ENCODE measurements around the gene WSCD2.

WSCD2 gene

GRCh38 chr12:108191086-108191485 lies 62.0 kb downstream of the WSCD2 start:
- TF ChIP-seq EZH2phosphoT487 (IDR thresholded peaks at IDR 0.05; ENCODE audit: borderline replicate concordance) (no peak), CTCF (conservative IDR thresholded peaks at IDR 0.05; ENCODE audit: low read length) (no peak)

GRCh38 chr12:108191938-108192337 lies 62.9 kb downstream of the WSCD2 start:
- TF ChIP-seq EZH2phosphoT487 (IDR thresholded peaks at IDR 0.05; ENCODE audit: borderline replicate concordance) (no peak), CTCF (conservative IDR thresholded peaks at IDR 0.05; ENCODE audit: low read length) (no peak)
- H3F3A ChIP-seq (ENCODE audit: low read depth) = no peaks in the 10 kb centered on the region
- no peaks in the 10 kb centered on the region for H3K79me2 ChIP-seq (ENCODE audit: insufficient read depth, low read length)
- no peaks in the 10 kb centered on the region for H3K9me3 ChIP-seq (ENCODE audit: insufficient read depth, low read depth, low read length)
- no peaks in the 10 kb centered on the region for H3K4me1 ChIP-seq (ENCODE audit: insufficient read depth, low read length, poor library complexity, severe bottlenecking)
- H3K27me3 ChIP-seq (ENCODE audit: insufficient read depth, low read length, poor library complexity, severe bottlenecking) = no peaks in the 10 kb centered on the region
- no peak overlapping the region for H3K4me2 ChIP-seq (ENCODE audit: low read depth, low read length, poor library complexity, severe bottlenecking)
- no peak overlapping the region for H2AFZ ChIP-seq (ENCODE audit: low read length)
- no peaks in the 10 kb centered on the region for H4K20me1 ChIP-seq (ENCODE audit: insufficient read depth, low read length, poor library complexity, severe bottlenecking)
- no peak overlapping the region for H3K4me3 ChIP-seq (ENCODE audit: low read length, poor library complexity, severe bottlenecking)
- H3K36me3 ChIP-seq (ENCODE audit: insufficient read depth, low read length) = no peaks in the 10 kb centered on the region
- no peak overlapping the region for H3K9ac ChIP-seq (ENCODE audit: low read depth, low read length, poor library complexity, severe bottlenecking)
- H3K9me2 ChIP-seq (replicated peaks; ENCODE audit: low read depth, low read length) = no peaks in the 10 kb centered on the region

More at GRCh38 chr12:108191086-108191485, 62.0 kb downstream of the WSCD2 start:
- Histone ChIP-seq H3K4me1 (ENCODE audit: insufficient read depth, low read length, poor library complexity, severe bottlenecking) (no peaks in the 10 kb centered on the region), H3K4me3 (ENCODE audit: low read length, poor library complexity, severe bottlenecking) (no peak overlapping the region), H3K9me3 (ENCODE audit: insufficient read depth, low read depth, low read length) (no peaks in the 10 kb centered on the region), H3K9me2 (replicated peaks; ENCODE audit: low read depth, low read length) (no peaks in the 10 kb centered on the region), H4K20me1 (ENCODE audit: insufficient read depth, low read length, poor library complexity, severe bottlenecking) (no peaks in the 10 kb centered on the region), H2AFZ (ENCODE audit: low read length) (no peak overlapping the region), H3K79me2 (ENCODE audit: insufficient read depth, low read length) (no peaks in the 10 kb centered on the region), H3K36me3 (ENCODE audit: insufficient read depth, low read length) (no peaks in the 10 kb centered on the region), H3K9ac (ENCODE audit: low read depth, low read length, poor library complexity, severe bottlenecking) (no peak overlapping the region), H3F3A (ENCODE audit: low read depth) (no peaks in the 10 kb centered on the region), H3K27me3 (ENCODE audit: insufficient read depth, low read length, poor library complexity, severe bottlenecking) (no peaks in the 10 kb centered on the region), H3K4me2 (ENCODE audit: low read depth, low read length, poor library complexity, severe bottlenecking) (no peak overlapping the region)

DNA sequence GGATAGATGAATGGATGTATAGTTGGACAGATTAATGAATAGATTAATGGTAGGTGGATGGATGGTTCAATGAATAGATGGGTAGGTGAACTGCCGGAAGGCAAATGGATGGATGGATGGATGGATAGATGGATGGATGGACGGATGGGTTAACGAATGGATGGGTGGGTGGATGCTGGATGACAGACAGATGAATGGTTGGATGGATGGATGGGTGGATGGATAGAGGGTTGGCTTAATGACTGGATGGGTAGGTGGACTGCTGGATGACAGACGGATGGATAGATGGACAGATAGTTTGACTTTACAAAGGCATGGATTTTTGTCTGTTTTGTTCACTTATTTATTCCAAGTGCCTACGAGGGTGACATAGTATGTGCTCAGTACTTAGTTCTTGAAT lies 64.4 kb downstream of the WSCD2 start:
- H3K9me3 ChIP-seq (ENCODE audit: insufficient read depth, low read depth, low read length) = no peaks in the 10 kb centered on the region
- no peaks in the 10 kb centered on the region for H3K79me2 ChIP-seq (ENCODE audit: insufficient read depth, low read length)
- no peak overlapping the region for H3K4me2 ChIP-seq (ENCODE audit: low read depth, low read length, poor library complexity, severe bottlenecking)
- H3K36me3 ChIP-seq (ENCODE audit: insufficient read depth, low read length) = no peaks in the 10 kb centered on the region
- H3K27me3 ChIP-seq (ENCODE audit: insufficient read depth, low read length, poor library complexity, severe bottlenecking) = no peaks in the 10 kb centered on the region
- H3K9me2 ChIP-seq (replicated peaks; ENCODE audit: low read depth, low read length) = no peaks in the 10 kb centered on the region
- no peak overlapping the region for H2AFZ ChIP-seq (ENCODE audit: low read length)
- H4K20me1 ChIP-seq (ENCODE audit: insufficient read depth, low read length, poor library complexity, severe bottlenecking) = no peaks in the 10 kb centered on the region
- no peak overlapping the region for H3K4me3 ChIP-seq (ENCODE audit: low read length, poor library complexity, severe bottlenecking)
- H3K9ac ChIP-seq (ENCODE audit: low read depth, low read length, poor library complexity, severe bottlenecking) = no peak overlapping the region
- no peaks in the 10 kb centered on the region for H3K4me1 ChIP-seq (ENCODE audit: insufficient read depth, low read length, poor library complexity, severe bottlenecking)
- H3F3A ChIP-seq (ENCODE audit: low read depth) = no peaks in the 10 kb centered on the region
- TF ChIP-seq EZH2phosphoT487 (IDR thresholded peaks at IDR 0.05; ENCODE audit: borderline replicate concordance) (no peak), CTCF (conservative IDR thresholded peaks at IDR 0.05; ENCODE audit: low read length) (no peak)

Measured in Loucy (cell line).